A673 (cell line): ENCODE data around the gene PPP2R2D.
"Not testable (repeated sequence)": the region's sequence is repeated elsewhere in the genome, so short reads cannot be mapped to it uniquely, and the experiment has no call there.

Experiments used
- EZH2 ChIP-seq: fragments of 200-600 bp; sonication (generic); IDR thresholded peaks from 2 replicates; pipeline ENCODE4 v1.6.1; 2017; ENCODE audit warnings: borderline replicate concordance, low read depth, mild to moderate bottlenecking, mixed read lengths, antibody characterized with exemption, low read length; ENCODE audit not compliant: poor library complexity, severe bottlenecking
- TF ChIP-seq, protein P1 (sequence below): fragments of 300-800, 200-600 bp; sonication (generic); conservative IDR thresholded peaks from 2 replicates; pipeline ENCODE4 v1.5.1; 2017; ENCODE audit warnings: low read depth, mild to moderate bottlenecking, antibody characterized with exemption, low read length, moderate library complexity, mixed read lengths

DNA sequence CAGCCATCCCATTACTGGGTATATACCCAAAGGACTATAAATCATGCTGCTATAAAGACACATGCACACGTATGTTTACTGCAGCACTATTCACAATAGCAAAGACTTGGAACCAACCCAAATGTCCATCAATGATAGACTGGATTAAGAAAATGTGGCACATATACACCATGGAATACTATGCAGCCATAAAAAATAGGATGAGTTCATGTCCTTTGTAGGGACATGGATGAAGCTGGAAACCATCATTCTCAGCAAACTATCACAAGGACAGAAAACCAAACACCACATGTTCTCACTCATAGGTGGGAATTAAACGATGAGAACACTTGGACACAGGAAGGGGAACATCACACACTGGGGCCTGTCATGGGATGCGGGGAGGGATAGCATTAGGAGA is 87.0 kb downstream of the PPP2R2D start:
- TF ChIP-seq, protein P1, sequence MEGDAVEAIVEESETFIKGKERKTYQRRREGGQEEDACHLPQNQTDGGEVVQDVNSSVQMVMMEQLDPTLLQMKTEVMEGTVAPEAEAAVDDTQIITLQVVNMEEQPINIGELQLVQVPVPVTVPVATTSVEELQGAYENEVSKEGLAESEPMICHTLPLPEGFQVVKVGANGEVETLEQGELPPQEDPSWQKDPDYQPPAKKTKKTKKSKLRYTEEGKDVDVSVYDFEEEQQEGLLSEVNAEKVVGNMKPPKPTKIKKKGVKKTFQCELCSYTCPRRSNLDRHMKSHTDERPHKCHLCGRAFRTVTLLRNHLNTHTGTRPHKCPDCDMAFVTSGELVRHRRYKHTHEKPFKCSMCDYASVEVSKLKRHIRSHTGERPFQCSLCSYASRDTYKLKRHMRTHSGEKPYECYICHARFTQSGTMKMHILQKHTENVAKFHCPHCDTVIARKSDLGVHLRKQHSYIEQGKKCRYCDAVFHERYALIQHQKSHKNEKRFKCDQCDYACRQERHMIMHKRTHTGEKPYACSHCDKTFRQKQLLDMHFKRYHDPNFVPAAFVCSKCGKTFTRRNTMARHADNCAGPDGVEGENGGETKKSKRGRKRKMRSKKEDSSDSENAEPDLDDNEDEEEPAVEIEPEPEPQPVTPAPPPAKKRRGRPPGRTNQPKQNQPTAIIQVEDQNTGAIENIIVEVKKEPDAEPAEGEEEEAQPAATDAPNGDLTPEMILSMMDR = not testable (repeated sequence)
- TF ChIP-seq EZH2 = not testable (repeated sequence)
